AG04450 (cell line): ENCODE results near the gene ZNF716. TPM values are rescaled to one million over a fixed set of nuclear protein-coding genes. Genes with fewer than 3 reads are reported as not detected.

Experiments
- CTCF ChIA-PET: fragments of 300-600, 350-600 bp; formaldehyde crosslinking; extraction: SDS; loops from one replicate; lab custom pipeline; 2022; ENCODE audit warnings: antibody characterized with exemption, inconsistent platforms; lab: Charles Lee
- POLR2A ChIA-PET: fragments of 350-600 bp; formaldehyde crosslinking; extraction: SDS; loops from one replicate; lab custom pipeline; 2021; ENCODE audit warnings: antibody characterized with exemption, inconsistent platforms; lab: Yijun Ruan, JAX
- DNase-seq: peaks from one replicate; pipeline ENCODE4 v3.0.0-alpha.2; 2011; ENCODE audit warnings: low read depth, low spot score
- H3K27ac ChIP-seq: one replicate; pipeline ENCODE4 v1.5.1; 2012; ENCODE audit warnings: low read depth, low read length, control low read depth
- H3K27me3 ChIP-seq: one replicate; pipeline ENCODE4 v1.6.0; 2012; ENCODE audit warnings: low read length; ENCODE audit not compliant: control insufficient read depth, insufficient read depth
- H3K4me3 ChIP-seq: 2 replicates; pipeline ENCODE4 v1.5.1; 2011; ENCODE audit warnings: mild to moderate bottlenecking, low read depth, low read length, control low read depth
- H3K9me3 ChIP-seq: 2 replicates; pipeline ENCODE4 v1.5.1; 2012; ENCODE audit warnings: low read length; ENCODE audit not compliant: control insufficient read depth, insufficient read depth
- CTCF ChIP-seq: IDR thresholded peaks from 2 replicates; pipeline ENCODE4 v1.5.1; 2011; ENCODE audit warnings: low read depth, low read length, control low read depth, inconsistent platforms
- polyA plus RNA-seq: library from polyadenylated mRNA; depleted of rRNA; stranded (reverse); fragments of >200 nt; gene quantifications from 2 replicates; pipeline ENCODE4 v1.2.3, GENCODE V29; 2011

The ZNF716 gene
- polyA plus RNA-seq, 1 experiment = not detected

DNA sequence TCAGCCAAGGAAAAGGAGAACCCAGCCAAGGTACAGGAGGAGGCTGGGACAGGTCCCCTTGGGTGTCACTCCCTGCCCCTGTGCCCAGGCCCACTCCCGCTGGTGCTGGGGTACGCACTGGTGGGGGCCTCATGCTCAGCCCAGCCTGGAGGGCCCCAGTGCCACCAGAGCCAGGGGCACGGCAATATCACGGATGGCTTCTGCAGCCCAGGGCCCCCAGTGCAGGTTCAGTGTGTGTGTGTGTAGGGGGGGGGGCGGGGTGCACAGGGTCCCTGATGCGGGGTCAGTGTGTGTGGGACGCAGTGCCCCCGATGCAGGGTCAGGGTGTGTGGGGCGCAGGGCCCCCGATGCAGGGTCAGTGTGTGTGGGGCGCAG, 23.4 kb upstream of the ZNF716 start:
- POLR2A ChIA-PET = no interaction called here
- Histone ChIP-seq H3K9me3 (peaks cover 48% of the 10 kb centered on the region), H3K27ac (no peak overlapping the region), H3K4me3 (no peak overlapping the region), H3K27me3 (no peaks in the 10 kb centered on the region)
- no peak for DNase-seq
- CTCF ChIA-PET = no interaction called here
- TF ChIP-seq CTCF = no peak

GRCh38 chr7:57427146-57427545, 22.8 kb upstream of the ZNF716 start:
- no peak for DNase-seq
- TF ChIP-seq CTCF = no peak
- POLR2A ChIA-PET = no interaction called here
- Histone ChIP-seq H3K27me3 (no peaks in the 10 kb centered on the region), H3K27ac (no peak overlapping the region), H3K9me3 (peaks cover 48% of the 10 kb centered on the region), H3K4me3 (no peak overlapping the region)
- CTCF ChIA-PET = no interaction called here

DNA sequence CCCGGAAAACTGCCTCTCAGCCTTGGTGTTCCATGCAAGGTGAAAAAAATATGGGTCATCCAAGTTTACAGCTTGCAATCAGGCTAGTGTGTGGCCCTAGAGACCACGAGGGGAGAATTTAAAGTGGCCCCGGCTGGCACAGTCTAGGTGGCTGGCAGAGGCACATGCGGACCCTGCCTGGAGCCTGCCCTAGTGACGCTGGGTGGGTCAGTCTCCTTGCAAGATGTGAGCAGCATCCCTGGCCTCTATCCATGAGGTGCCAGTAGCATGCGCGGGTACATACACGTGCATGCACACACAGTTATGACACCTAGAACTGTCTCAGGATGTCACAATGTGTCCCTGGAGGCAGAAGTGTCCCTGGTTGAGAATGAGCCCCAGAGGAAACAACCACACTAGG, 22.4 kb upstream of the ZNF716 start:
- POLR2A ChIA-PET = no interaction called here
- no peak for TF ChIP-seq CTCF

DNA sequence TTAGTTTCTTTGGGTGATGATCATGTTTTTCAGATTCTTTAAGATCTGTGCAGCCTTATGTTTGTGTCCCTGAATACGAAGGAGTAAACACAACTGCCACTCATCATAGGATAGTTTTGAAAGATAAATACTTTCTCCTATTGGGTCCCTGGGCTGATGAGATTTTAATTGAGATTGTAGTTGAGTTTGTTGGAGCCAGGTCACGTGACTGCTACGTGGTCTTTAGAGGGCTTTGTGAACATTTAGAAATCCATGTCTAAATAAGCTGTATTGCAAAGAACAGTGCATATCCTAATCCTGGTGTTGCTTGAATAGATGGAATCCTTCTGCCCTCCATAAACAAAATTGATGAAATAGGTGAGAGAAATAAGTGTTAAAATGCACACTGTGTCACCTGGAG, 17.4 kb upstream of the ZNF716 start:
- TF ChIP-seq CTCF = no peak
- POLR2A ChIA-PET = no interaction called here
- Histone ChIP-seq H3K27ac (no peak overlapping the region), H3K4me3 (no peak overlapping the region), H3K9me3 (peaks cover 21% of the 10 kb centered on the region), H3K27me3 (no peaks in the 10 kb centered on the region)
- CTCF ChIA-PET = no interaction called here
- no peak for DNase-seq

More for the DNA sequence above, 22.4 kb upstream of the ZNF716 start:
- Histone ChIP-seq H3K9me3 (peaks cover 48% of the 10 kb centered on the region), H3K27ac (no peak overlapping the region), H3K27me3 (no peaks in the 10 kb centered on the region), H3K4me3 (no peak overlapping the region)
- CTCF ChIA-PET = no interaction called here
- DNase-seq = no peak

- ChIA-PET POLR2A (no interaction called here), CTCF (no interaction called here)
- no peaks in the 10 kb centered on the region for H3K27me3 ChIP-seq
- TF ChIP-seq CTCF = no peak
- no peak for DNase-seq
- H3K9me3 ChIP-seq = peaks cover 42% of the 10 kb centered on the region
- no peak overlapping the region for H3K27ac ChIP-seq
- H3K4me3 ChIP-seq = no peak overlapping the region
Measured at GRCh38 chr7:57437581-57437980, 12.4 kb upstream of the ZNF716 start.
